GM19240 (cell line): ENCODE measurements around the gene SIRPB2.

ENCODE experiments used
- DNase-seq: peaks from one replicate; pipeline ENCODE4 v3.0.0; 2011; ENCODE audit warnings: low spot score; ENCODE audit not compliant: insufficient read length

The SIRPB2 gene

DNA sequence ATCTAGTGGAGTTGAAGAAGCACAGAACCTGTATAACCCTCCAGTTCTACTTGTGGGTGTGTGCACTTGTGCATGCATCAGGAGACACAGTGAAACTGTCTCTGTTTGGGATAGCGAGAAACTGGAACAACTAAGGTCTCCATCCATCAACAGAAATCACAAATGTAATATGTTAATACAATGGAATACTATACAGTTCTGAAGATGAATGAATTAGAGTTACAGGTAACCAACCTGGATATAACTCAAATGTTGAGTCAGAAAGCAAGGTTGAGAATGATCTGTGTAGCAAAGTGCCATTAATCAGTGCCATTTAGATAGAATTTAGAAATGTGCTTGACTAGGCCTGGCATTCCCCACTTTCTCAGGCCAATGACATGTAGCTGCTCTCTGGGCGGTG, 20.0 kb downstream of the SIRPB2 start:
- no peak for DNase-seq

DNA sequence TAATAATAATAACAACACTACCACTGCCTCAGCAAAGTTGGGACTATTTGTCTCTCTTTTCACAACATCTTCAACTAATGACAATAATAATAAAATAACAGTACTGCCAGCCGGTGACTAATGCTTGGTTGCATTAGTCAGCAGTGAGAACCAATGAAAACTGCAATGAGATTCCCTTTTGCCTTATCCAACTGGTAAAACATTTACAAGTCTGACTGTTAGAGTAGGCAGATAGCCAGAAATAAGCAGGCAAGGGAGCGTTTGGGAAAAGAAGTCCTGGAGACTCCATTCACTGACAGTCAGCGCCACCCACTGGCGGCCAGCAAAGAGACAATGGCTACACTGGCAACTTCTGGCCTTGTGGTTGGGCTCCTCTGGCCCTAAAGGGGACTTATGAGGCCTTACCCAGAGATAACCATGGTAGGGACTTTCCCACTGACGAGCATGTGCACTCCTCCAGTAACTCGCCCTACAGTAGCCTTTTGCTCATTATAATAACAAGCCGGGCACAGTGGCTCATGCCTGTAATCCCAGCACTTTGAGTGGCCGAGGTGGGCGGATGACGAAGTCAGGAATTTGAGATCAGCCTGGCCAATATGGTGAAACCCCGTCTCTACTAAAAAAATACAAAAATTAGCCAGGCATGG, 21.2 kb downstream of the SIRPB2 start:
- DNase-seq = peak; percentile 8

DNA sequence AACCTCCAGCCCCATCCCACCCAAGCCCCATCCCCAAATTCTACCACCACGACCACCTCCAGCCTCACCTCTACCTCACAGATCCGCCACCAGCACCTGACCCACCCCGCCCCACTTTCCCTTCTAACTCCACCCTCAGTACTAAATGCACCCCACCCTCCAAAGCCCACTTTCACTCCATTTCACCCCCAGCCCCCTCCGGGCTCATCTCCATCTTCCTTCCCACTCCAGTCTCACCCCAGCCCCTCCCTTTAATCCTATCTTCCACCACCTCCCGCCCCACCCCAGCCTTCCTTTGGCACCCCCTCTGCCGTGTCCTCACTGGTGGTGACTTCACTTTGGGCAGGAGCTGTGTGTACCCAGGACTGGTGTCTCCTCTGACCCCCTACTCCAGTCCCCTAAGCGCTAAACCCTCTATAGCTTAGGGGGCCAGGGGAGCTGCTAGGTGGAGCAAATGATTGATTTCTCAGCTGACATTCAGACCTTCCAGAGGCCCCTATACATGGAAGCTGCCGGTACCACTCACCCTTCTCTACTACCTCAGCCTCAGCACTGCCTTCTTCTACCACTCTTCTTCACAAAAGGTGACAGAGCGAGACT, 21.8 kb downstream of the SIRPB2 start:
- no peak for DNase-seq

DNA sequence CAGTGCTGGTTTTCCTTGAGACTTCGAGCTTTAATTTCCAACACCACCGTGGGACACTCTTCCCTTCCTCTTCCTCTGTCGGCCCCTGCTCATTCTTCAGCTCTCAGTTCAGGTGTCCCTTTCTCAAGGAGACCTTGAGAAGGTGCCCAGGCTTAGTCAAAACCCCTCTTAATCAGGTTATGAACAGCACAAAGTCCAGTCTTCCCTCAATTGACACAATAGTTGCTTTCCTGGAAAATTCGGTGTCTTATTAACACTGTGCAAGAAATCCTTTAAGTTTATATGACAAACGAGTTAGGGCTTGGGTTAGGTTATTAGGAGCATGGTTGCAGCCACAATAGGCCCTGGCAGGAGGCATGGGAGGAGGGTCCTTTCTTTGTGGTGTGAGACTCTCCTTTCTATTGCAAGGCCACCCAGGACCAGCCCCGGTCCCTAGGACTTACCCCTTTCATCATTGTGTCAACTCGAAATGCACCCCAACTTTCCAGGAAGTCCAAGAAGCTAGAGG, 23.0 kb downstream of the SIRPB2 start:
- no peak for DNase-seq

DNA sequence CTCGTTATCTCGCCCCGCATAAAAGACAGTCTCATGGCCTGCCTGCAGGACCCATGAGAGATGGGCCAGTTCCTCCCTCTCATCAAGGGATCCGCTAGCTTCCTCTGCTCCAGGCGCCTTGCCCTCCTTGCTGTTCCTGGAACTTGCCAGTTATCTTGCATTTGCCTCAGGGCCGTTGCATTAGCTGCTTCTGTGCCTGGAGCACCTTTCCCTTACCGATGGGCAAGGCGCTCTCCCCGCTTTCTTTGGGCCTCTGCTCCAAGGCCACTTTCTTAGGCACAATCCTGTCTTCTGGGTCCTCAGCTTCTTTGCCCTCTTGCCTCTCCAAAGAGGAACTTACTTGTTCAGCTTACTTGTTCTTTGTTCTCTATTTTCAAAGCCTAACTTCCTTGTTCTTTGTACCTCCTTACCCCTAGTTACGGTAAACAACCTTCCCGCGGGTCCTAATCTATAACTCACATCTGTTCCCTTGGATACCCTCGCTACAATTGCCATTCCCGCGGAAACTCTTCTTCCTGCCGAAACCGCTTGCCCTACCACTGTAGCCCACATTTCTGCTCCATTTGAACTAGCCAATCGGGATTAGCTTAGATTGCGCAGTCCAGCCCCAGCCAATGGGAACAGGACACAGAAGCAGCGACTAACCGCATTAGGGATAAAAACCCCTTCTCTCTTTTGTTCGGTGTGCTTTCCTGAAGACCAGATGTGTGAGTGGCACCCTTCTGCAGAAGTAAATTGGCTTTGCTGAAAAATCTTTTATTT, 23.7 kb downstream of the SIRPB2 start:
- DNase-seq = no peak

DNA sequence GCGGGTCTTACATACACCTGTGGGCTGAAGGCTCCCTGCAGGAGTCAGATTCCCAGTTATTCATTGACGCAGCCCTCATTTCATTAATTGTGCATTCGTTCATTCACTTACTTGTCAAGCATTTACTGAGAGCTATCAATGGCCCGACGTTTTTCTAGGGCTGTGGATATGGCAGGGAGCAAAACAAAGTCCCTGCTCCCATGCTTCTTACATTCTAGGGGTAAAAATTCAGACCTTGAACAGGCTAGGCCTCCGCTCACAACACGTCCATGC, 24.2 kb downstream of the SIRPB2 start:
- DNase-seq = no peak

DNA sequence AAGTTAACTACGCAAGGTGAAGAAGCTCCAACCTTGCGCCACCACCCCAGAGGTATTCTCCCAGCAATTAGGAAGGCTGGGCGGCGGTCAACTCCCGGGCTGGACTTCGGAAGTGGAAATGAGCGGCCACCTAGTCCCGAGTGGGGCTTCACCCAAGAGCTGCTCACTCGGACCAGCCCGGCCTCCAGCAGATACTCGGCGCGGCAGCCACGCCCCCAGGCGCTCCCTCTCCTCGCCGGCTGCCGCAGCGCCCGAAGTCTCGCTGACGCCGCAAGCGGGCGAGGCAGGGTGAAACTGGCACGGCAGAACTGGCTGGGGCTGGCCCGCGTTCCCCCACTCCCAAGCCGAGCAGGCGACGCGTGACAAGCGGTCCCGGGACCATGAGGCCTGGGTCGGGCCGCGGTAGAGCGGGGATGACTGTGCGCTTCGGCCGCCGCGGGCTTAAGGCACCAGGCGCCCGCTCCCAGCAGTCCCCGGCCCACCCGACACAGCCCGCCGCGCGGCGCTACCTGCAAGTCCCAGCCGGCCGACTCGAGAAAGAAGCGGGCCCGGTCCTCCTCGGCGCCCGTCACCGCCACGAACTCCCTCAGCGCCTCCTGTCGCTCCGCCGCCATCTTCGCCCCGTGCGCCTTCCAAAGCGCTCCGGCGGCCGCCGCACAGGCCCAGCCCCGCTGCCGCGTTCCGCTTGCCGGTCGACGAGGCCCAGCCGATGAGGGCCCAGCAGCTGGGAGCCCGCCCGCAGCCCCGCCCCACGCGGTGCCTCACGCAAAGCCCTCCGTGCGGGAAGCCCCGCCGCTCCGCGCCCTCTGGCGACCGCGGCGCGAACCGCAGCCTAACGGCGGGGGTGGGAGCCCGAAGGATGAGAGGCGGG, 24.8 kb downstream of the SIRPB2 start, which contains the start of gene NSFL1C:
NSFL1C (minus strand) TSS at position 639 of the 871 bp plus-strand sequence; CDS start at position 614, 25 bp downstream.
- DNase-seq = peak; percentile 86

DNA sequence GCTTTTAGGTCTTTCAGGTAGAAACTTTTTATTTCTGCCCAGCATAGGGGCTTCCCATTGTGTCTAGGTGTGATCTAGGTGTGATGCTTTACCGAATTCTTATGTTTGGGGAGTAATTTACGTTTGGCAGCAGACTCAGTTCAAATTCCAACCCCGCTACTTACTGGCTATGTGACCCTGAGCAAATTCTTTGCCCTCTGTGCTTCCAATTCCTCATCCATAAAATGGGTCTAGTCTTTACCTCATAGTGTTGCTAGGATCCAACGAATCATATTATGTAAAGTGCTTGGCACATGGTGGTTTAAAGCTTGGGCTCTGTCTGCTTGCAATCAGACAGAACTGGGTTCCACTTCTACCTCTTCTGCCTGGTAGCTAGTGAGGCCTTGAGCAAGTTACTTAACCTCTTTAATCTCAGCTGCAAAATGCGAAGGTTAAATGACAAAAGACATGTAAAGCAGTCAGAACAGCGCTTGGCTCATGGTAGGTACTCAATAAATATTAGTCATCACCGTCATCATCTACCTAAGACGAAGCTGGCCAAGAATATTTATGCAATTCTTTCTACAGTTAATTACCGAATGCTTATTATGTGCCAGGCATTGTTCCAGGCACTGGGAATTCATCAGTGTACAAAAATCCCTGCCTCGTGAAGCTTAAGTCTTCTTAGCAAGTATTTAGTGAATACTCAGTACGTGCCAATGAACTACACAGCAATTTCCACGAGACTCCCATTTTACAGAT, 25.6 kb downstream of the SIRPB2 start:
- no peak for DNase-seq

DNA sequence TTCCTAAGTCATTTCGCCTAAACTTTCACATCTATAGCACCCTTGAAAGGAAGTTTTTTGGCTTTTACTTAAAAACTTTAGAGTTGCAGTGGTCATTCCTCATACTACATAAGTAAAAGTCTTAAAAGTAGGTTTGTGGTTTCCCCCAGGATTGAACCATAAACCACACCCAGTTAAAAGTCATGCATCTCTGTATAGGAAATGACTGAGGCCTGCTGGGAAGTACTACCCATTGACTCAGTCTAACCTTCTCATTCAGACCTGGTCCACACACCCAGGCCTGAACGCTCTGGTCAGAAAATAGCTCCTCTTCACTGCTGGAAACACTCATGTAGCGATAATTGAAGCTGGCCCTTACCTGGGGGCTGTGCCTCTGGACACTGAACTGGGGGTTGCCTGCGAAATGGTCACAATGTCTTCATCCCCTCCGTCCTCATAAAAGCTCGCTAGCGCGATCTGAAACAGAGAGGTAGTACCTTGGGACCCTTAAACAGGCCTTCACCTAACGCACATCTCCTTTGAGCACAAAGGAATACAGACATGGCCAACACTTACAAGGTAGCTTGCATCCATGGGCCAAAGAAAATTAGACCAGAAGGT, 27.1 kb downstream of the SIRPB2 start:
- DNase-seq = no peak

DNA sequence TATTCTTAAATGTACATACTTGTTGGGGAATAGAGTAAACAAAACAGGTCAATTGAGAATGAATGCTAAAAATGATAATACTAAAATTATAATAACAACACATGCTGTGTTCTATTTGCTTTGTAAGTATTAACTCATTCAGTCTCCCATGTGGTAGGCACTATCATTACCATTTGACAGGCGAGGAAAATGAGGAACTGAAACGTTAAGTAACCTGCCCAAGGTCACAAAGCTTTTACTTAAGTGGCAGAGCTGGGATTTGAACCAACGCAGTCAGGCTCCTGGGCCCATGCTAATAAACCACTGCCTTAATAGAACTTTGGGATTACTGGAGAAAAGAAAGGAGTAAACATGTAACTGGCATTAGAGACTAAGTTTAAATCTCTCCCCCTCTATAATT, 28.4 kb downstream of the SIRPB2 start:
- no peak for DNase-seq

DNA sequence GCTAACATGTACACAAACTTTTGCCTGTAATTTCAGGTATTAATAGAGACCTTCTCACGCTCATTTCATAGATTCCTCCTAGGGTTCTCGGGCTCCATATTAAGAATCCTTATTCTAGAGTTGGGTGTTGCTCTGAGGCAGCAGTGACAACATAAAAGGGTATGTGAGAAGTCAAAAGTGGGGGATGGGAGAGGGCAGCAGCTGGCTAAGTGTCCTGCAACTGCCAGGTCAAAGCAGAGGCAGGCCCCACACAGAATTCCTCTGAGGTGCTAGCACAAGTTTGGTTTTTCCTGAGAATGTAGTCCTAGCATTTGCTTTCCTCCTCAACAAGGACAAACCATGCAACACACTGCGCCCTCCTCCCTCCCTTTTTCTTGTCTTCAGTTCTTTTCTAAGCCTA, 29.2 kb downstream of the SIRPB2 start:
- DNase-seq = no peak

DNA sequence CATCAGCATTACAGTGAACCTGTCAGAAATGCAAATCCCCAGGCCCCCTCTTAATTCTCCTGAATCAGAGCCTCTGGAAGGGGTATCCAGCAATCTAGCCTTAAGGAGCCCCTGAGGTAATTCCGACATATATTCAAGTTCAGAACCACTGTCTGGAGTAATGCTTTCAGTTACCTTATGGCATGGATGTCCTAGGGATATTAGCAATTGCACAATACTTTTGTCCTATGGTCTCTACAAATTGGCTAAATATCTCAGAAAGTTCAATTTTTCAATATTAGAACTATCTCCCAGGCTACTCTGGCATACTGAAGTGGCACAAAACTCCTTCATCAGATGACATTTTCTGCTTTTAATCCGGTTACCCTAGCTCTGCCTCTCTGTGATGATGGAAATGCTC, 30.9 kb downstream of the SIRPB2 start:
- no peak for DNase-seq

DNA sequence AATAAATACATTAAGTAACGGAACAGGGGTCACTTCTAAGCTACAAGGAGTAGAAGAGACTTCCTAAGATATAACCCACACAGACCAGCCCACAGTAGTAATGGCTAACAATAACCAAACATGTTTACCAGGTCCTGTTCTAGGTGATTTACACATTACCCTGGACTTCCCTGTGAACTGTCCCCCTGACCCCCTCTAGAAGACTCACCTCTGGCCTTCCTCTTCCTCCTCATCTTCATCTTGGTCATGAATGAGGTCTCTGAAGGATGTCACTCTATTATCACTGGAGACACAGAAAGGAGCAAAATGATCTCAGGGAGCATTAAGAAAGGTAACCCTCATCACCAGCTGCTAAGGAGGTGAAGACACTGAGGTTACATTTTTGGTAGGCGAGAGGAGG, 33.2 kb downstream of the SIRPB2 start:
- DNase-seq = no peak

DNA sequence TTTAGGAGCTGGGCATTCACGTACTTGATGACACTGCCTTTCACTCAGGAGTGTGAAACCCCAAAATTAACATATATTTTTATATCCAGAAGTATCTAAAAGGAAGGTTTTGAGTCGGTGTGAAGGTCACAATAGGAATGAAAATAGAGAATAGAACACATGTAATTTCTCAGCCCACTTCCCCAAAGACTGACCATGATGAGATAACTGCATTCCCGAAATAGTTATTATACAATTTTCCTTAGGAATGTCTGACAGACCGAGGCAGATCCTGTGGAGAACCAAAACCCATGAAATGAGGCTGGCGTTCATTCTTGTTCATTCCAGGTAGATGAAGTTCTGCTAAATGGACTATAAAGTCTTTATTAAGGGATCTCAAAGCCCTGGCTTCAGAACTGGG, 34.9 kb downstream of the SIRPB2 start:
- DNase-seq = no peak

DNA sequence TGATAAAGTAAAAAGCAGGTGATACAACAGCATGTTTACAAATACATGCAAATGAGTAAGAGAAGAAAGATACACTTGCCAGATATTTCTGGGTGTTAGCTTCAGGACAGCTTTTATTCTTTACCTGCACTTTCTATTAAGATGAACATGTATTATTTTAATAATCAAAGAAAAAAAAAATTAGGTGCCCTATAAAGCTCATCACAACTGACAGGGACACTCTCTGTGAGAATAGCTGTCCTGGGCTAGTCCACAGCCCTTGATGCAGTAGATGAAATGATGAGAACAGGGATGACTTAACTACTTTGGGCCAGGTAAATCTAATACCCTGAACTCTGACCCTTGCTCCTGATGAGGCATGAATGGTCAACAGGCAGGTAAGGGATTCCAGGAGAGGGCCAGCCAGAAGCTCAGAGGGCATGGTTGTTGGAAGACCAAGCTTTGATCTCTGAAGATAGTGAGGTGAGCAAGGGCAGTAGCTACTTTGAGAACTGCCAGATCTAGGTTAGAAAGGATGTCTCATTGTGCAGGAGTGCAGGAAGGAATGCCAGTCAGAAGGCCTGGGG, 40.2 kb downstream of the SIRPB2 start:
- DNase-seq = no peak

DNA sequence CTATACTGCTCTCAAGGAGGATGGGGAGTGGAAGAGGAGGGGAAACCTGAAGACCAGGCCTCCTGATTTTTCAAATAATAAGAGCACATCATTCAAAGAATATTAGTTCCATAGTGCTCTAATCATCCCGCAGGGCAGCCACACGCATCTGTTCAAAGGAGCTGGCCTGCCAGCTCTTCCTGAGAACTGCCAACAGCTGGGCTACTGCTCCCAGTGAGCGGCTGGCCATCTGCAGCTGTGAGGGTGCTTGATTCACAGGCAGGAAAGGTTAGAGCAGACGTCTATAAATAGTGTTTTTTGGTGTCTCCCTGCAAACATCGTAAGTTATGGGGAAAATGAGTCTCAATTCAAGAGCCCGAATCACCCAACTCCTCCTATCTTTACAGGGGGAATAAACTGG, 41.9 kb downstream of the SIRPB2 start:
- no peak for DNase-seq

DNA sequence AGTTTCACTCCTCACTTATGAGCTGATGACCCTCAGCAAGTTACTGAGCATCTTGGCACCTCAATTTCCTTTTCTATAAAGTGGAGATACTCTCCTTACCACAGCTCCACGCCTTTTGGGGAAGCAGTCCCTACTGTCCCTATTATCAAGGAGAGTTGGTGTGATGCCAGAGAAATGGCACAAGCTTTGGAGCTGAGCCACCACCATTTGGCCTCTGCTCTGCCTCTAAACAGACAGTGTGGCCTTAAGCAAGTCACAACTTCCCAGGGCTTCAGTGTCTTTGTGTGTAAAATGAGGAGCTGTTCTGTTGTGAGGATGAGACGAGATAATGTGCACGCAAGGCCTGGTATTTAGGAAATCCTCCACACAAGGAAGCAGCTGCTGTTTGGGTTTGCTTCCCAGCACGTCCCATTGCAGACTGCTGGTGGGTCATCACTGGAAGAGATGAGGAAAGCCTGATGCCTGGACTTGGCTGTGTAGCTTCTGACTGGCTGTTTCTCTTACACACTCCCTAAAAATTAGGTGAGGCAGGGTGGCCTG, 43.1 kb downstream of the SIRPB2 start:
- no peak for DNase-seq

DNA sequence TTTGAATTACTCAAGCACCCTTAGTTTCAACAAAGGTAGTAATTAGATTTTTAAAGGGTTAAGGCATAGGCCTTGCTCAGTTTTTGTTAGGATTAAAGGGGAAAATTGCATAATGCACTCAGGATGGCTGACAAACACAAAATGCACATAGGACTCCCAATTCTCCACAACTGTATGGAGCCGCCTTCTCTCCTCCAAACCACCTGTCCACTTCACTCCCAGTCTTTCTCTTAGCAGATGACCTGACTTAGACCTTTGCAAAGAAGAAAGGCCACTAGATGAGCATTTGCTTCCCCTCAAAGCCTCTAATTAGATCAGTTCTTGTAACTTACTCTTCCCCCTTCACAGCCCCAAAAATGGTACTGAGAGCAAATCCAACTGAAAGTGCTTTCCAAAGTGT, 44.7 kb downstream of the SIRPB2 start:
- no peak for DNase-seq

DNA sequence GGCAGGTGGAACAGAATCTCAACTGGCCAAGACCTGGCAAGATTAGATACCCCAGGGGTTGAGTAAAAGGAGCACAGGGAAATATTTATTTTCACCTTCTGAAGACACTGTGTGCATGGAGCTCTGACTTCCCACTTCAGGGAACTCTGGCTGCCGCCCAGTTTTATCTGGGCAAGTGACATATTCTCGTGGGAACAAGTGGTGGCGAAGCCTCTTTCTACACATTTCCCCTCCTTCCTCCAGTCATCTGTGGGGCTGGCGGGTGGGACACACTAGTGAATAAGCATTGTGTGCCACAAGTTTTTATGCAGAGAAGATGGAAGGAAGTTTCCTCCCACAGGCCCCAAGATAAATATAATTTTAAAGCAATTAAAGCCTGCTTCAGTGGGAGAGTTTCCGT, 48.1 kb downstream of the SIRPB2 start:
- no peak for DNase-seq

DNA sequence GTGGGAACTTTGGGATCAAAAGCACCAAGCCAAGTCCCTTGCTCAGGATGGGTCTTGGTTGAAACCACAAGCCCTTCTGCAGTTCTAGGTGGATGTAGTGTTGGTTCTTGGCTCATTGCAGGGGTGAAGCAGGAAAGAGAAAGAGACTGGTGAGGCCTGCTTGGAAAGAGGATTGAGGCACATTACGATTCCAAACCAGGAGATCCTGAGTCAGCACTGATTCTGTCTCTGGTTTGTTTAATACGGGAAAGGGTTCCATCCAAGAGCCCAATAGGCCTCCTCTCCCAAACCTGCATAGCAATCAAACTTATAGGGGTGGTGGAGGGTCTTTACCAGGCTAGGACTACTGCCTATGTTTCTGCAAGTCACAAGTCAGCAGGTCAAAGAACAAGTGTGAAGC, 48.9 kb downstream of the SIRPB2 start:
- DNase-seq = no peak
